Fibroblast of skin of back (primary cell): ENCODE data around the gene SPECC1L.

Source experiments
- DNase-seq: peaks from one replicate; pipeline ENCODE4 v3.0.0-alpha.2; 2013

The SPECC1L gene

DNA sequence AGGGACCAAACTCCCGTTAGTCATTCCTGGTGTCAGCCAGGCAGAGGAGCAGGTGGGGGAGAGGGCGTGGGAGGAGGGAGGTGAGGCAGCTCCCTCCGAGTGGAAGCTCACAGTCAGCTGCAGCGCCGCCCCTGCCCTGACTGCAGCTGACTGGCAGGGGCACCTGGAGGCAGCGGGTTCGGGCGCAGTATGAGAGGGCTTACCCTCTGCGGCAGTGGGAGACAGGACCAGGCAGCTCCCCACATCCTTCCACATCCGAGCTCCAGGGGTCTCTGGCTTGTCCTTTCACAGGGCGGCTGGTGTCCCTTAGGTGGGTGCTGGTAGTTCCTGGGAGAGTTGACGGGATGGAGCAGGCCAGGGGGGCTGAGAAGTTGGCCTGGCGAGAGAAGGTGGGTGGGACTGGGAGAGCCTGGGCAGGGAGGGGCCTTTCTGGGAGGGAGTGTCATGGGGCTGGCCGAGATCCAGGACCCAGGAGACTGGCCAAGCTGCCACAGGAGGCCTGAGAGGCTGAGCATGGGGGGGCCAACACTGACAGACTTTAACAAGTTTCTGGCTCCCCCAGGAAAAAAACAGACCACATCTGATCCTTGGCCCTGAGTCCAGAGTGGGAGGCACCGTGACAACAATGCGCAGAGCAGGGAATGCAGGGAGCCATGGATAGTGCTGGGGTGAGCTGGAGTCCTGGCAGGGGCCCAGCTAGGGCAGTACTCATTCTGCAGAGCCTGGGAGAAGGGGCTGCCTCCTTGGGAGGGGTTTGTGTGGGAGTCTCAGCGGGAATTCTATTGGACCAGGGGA lies 161.6 kb downstream of the SPECC1L start:
- DNase-seq: peak; percentile 46

DNA sequence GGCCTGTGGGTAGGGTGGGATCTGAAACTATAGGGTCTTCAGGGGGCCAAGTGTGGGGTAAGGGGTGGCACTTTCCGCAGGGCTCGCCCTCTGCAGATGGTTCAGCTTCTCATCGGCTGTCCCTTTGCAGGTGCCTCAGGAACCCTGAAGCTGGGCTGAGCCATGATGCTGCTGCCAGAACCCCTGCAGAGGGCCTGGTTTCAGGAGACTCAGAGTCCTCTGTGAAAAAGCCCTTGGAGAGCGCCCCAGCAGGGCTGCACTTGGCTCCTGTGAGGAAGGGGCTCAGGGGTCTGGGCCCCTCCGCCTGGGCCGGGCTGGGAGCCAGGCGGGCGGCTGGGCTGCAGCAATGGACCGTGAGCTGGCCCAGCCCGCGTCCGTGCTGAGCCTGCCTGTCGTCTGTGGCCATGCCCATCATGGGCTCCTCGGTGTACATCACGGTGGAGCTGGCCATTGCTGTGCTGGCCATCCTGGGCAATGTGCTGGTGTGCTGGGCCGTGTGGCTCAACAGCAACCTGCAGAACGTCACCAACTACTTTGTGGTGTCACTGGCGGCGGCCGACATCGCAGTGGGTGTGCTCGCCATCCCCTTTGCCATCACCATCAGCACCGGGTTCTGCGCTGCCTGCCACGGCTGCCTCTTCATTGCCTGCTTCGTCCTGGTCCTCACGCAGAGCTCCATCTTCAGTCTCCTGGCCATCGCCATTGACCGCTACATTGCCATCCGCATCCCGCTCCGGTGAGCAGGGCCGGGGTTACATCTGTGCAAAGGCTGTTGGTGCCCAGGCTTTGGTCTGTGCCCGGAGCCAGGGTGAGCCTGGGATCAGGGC lies 162.6 kb downstream of the SPECC1L start:
- DNase-seq: no peak

DNA sequence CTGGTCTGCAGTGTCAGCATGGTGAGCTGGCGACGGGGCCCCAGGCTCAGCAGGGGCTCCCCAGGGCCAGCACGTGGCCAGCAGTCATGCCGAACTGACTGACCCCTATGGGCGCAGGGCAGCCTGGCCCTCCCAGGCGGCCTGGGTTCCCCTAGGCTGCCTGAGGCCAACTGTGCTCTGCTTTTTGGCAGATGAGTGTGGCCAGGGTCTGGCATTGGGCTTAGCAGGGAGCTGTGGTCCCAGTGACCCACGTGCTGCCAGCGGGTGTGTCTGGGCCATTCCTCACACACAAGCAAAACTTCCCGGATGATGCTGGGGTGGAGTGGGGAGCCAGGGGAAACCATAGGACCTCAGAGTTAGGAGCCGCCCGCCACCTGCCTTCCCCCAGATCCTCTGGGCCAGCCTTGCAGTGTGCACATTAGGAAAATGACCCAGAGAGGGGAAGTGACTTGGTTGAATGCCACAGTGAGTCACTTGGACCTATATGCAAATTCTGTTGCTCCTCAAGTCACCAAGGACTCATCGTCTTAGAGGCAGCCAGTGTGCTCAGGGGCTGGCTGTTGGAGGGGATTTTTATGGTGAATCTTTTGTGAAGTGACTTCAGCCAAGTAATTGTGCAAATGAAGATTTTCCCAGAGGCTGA lies 163.3 kb downstream of the SPECC1L start:
- peak; percentile 72 for DNase-seq

DNA sequence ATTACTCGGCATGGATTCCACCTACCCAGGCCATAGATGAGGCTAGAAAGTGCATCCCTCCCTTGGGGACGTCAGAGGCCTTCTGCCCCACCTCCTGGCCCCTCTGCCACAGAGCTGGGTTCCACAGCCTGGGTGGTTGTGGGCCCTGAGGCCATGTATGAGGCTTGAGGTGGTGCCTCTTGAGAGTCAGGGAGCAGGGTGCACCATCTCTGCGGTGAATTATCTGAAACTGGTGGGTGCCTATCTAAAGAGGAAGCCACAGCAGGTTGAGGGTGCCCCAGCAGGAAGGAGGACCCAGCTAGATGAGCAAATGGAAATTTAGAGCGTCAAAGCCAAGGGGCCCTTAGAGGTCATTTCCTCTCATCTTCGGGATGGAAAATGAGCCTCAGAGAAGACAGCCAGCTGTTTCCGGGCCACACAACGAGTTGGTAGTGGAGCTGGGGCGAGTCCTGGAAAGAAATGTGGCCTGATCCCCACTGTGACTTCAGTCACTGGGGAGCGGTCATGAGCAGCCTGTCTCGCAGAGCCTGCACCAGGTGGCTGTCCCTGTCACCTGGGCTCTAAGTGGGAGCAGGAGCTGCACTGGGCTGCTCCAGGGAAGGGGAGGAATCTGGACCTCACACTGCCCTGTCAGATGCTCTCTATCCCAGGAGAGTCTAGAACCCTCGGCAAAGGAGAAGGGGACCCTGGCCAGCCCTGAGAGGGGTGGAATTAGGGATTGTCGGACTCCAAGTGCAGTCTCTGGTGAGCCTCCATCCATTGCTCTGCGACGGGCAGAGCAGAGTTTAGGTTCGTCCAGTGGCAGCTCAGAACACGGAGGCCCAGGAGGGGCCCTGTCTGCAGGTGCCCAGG lies 164.1 kb downstream of the SPECC1L start:
- no peak for DNase-seq

DNA sequence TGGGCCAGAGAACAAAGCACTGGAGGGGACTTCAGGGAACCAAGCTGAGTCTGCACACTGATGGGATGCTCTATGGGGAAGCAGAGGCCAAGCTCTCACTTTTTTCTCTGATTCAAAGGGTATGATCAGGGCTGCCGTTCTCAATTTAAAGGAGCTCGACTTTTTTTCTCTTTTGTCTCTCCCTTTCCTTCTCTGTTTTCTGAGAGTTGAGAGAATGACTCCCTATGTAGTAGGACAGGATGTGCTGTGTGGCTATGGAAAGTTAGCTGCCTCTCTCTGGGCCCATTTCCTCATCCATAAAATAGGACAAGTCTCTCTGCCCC lies 164.7 kb downstream of the SPECC1L start:
- DNase-seq: no peak

DNA sequence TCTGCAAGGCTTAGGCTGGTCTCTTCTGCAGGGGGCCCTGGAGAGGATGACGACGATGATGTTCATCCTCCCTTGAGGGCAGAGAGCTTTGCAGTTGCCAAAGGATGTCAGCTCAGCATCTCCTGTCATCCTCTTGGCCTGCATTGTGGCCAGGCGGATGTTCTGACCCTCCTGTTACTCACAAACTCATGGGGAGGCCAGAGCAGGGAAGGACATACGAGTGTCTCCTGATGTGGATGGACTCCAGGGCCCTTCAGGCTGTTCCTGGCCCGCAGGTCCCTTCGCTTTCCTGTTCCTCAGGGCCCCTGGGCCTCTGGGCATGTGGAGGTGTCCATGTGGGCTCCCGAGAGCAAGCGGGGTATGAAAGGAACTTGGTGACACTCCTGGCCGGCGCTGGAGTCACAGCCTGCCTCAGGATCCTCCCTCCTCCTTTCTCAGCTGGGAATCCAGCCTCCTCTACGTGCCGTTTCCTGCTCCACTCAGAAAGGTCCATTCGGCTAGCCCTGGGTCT lies 165.3 kb downstream of the SPECC1L start:
- DNase-seq: peak; percentile 62

DNA sequence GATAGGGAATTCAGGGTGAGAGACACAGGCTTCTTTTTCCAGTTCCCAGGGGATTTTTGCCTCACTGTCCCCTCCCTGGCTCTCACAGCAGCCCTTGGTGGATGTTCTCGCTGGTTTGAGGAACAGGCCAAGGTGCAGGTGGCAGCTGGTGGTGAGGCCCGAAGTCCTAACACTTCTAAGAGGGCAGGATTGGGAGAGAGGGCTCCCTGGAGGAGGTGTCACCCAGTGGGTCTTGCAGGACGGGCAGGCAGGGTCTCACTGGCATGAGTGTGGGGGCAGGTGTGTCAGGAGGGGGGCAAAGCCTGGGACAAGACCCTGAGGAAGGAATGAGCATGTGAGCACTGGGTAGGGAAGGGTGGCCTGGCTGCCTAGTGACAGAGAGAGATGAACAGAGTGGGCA lies 165.9 kb downstream of the SPECC1L start:
- DNase-seq: no peak

DNA sequence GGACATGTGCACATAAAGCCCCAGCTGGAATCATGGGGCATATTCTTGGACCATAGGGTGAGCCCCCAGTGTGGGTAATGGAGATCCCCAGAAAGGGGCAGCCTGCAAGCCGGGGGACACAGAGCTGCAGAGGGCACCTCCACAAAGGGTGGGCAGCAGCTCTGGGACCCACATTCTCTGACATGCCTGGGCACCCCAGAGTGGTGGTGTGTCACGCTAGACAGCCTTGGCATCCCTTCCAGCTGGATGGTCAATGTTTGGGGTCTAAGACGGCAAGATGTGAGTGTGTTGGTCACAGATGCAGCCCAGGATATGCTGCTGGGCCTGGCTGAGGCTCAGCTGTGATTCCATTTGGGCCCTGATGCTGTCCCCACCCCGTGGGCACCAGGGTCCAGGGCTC lies 166.5 kb downstream of the SPECC1L start:
- no peak for DNase-seq

DNA sequence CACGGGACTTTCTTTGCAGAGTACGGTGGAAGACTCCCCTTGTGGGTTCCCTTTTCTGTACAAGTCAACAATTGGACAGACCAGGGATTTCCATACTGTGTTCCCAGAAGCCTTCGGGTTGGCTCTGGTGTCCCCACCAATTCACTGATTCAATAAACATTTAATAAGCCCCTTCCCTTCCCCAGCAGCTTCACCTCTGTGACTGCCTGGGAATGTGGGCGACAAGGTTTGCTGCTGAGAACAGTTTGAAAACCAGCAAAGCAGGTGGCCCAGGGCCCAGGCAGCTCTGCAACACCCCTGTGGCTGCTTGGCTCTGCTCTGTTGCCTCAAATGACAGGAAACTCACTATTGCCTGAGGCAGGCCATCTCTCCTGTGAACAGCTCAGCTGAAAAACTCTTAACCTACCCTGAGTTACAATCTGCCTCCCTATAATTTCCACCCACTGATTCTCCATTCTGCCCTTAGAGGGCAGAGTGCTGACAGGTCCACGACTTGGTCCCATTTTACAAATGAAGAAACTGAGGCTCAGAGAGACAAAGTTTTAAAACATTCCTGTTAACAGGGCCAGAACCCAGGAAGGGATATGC lies 167.2 kb downstream of the SPECC1L start:
- peak; percentile 15 for DNase-seq

DNA sequence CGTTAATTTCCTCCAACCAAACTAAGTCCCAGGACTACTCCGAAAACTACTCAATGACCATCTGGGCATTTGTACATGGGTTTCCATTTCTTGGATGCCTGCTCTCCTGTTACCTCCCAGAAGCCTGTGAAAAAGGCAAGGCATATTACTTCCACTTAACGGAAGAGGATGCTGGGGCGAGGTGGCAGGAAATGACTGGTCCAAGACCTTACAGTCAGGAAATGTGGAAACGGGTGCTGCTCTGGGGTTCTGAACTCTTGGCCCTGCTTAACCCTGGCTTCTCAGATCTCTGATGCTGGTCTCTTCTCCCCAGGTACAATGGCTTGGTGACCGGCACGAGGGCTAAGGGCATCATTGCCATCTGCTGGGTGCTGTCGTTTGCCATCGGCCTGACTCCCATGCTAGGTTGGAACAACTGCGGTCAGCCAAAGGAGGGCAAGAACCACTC lies 169.7 kb downstream of the SPECC1L start:
- DNase-seq: no peak

DNA sequence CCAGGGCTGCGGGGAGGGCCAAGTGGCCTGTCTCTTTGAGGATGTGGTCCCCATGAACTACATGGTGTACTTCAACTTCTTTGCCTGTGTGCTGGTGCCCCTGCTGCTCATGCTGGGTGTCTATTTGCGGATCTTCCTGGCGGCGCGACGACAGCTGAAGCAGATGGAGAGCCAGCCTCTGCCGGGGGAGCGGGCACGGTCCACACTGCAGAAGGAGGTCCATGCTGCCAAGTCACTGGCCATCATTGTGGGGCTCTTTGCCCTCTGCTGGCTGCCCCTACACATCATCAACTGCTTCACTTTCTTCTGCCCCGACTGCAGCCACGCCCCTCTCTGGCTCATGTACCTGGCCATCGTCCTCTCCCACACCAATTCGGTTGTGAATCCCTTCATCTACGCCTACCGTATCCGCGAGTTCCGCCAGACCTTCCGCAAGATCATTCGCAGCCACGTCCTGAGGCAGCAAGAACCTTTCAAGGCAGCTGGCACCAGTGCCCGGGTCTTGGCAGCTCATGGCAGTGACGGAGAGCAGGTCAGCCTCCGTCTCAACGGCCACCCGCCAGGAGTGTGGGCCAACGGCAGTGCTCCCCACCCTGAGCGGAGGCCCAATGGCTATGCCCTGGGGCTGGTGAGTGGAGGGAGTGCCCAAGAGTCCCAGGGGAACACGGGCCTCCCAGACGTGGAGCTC lies 170.2 kb downstream of the SPECC1L start:
- no peak for DNase-seq

DNA sequence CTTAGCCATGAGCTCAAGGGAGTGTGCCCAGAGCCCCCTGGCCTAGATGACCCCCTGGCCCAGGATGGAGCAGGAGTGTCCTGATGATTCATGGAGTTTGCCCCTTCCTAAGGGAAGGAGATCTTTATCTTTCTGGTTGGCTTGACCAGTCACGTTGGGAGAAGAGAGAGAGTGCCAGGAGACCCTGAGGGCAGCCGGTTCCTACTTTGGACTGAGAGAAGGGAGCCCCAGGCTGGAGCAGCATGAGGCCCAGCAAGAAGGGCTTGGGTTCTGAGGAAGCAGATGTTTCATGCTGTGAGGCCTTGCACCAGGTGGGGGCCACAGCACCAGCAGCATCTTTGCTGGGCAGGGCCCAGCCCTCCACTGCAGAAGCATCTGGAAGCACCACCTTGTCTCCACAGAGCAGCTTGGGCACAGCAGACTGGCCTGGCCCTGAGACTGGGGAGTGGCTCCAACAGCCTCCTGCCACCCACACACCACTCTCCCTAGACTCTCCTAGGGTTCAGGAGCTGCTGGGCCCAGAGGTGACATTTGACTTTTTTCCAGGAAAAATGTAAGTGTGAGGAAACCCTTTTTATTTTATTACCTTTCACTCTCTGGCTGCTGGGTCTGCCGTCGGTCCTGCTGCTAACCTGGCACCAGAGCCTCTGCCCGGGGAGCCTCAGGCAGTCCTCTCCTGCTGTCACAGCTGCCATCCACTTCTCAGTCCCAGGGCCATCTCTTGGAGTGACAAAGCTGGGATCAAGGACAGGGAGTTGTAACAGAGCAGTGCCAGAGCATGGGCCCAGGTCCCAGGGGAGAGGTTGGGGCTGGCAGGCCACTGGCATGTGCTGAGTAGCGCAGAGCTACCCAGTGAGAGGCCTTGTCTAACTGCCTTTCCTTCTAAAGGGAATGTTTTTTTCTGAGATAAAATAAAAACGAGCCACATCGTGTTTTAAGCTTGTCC lies 171.0 kb downstream of the SPECC1L start:
- DNase-seq: no peak

DNA sequence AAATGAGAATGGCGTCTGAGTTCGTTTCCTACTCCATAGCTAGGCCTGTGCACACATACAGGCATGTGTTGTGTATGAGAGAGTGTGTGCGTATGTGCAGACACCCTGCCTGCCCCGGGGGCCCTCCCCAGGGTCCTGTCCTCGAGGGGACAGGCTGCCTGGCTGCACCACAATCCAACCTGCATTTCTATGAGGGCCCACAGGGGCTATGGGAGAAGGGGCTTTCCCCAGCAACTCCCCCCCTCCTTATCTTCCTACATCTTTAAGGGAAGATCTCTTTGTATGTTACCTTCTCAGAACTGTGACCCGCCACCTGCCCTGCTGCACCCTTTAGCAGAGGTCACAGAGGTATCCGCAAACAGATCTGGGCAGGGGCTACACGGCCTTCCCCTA lies 171.7 kb downstream of the SPECC1L start:
- DNase-seq: no peak

DNA sequence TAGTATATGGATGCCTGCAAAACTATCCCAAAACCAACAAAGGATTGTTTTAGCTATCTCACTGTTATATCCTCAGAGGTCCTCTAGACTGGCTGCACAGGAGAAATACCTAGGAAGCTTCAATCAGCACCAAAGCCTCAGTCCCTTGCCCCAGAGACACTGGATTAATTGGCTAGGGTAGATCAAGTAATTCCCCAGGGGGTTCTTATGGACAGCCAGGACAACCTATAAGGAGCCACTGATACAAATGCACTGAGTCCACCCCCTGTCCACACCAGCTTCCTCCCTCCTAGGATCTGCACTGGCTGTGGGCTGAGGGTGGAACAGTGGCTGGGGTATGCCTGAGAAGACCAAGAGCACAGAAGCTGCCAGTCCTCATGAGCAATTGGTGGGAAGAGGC lies 173.0 kb downstream of the SPECC1L start:
- no peak for DNase-seq

DNA sequence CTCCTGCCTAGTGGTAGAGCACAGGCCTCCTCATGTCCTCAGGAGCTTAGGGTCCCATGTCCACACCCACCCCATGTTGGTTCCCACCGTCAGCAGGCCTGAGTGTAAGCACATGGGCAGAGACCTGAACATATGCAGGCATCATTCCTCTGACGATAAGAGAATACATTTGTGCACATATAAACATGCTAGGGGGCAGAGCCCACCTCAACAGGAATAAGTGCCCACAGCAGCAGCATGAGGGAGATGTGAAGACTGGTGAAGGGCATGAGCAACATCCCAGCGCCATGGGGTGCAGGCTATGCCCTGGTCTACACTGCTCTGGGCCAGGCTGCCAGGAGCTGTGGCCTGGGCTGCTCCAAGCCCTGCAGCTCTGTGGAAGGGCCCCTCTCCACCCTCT lies 173.6 kb downstream of the SPECC1L start:
- DNase-seq: no peak

DNA sequence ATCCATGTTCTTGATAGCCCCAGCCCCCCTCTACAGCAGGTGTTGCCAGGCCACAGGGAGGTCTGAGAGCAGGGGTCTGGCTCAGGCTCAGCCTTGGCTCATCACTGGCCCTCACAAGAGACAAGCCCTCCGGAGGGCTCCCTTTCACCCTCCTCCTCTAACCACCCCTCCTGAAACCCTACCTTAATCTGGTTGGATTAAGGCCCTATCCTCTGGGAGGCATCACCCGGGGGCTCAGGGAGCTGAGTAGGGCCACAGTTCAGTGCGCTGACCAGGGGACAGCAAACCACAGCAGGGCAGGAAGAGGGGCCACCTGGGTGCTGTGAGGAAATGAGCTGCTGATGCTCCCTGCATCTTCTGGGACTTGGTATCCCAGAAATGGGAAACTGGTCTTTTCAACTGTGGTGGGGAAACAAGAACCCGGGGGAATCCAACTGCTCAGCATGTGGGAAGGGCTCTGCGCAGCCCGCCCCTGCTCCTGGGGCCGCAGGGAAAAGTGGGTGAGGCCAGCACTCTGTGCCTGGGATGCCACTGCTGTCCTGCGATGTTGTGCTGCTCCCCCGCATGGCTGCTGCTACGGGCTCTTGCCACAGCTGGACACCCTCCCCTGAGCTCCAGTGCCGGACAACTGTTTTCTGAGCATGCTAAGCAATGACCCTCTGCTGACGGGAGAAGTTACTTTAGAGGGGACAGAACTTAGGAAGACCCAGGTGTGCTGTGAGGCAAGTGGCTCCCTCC lies 174.3 kb downstream of the SPECC1L start:
- no peak for DNase-seq

DNA sequence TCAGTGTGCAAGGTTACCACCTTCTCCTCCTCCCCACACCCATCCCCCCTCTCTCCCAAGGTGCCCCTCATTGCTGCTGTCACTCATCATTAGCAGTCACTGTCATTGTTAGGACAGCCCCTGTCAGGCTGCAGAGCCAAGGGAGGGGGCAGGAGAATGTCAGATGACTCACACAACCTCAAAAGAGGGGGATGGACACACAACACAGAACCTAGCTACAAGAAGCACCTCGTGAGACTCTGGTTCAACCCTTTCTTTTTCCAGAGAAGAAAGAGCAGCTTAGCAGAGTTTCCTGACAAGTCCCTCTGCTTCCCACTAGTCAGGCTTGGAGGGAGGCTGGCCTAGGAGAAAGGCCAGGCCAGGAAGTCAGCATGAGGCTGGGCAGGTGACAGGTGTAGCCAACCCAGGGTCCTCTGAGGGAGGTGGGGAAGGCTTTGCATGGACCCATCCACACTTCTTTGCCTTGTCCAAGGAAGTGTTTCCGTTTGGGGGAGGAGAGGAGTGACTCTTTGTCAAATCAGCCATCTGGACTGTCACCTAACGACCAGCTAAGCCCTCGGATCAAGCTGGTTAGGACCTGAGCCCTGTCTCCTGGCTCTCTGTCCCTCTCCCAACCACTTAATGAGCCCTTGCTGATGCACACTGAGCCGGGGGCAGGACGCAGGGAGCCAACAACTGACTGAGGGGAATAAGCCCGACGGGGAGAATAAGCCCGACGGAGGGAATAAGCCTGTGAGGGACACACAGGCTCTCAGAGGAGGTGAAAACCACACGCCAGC lies 175.0 kb downstream of the SPECC1L start:
- peak; percentile 19 for DNase-seq

DNA sequence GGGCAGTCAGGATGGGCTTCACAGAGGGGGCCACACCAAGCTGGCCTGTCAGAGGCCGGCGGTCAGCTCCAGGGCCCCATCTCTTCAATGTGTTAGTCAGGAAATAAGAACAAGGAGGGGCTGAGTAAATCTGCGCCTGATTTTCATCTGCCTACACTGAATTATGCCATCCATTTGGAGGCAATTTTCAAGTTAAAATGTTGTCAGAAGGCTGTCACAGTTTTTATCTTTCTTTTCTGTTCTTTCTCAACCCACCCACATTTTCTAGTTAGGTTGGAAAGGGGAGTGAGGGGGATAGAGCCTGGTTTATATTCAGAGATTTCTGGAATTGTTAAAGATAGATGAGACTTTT lies 175.6 kb downstream of the SPECC1L start:
- DNase-seq: no peak

DNA sequence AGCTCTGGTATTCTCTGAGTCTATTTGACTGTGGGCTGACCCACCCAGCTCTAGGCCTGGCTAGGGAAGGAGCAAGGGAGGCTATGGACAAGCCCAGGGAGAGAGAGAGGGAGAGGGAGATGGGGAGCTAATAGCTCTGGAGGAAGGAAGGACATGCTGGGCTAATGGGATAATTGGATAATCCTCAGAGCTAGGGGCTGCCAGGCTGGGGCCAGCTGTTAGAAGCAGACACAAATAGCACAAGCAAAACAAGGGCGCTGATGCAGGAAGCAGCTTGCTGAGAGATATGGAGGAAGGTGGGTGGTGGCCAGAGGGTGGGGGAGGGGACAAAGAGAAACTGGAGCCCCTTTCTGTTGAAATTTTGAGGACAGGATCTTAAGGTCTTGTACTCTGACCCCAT lies 180.0 kb downstream of the SPECC1L start:
- no peak for DNase-seq
